ENCODE results near the gene DPF3.

- TF ChIP-seq, protein P1, sequence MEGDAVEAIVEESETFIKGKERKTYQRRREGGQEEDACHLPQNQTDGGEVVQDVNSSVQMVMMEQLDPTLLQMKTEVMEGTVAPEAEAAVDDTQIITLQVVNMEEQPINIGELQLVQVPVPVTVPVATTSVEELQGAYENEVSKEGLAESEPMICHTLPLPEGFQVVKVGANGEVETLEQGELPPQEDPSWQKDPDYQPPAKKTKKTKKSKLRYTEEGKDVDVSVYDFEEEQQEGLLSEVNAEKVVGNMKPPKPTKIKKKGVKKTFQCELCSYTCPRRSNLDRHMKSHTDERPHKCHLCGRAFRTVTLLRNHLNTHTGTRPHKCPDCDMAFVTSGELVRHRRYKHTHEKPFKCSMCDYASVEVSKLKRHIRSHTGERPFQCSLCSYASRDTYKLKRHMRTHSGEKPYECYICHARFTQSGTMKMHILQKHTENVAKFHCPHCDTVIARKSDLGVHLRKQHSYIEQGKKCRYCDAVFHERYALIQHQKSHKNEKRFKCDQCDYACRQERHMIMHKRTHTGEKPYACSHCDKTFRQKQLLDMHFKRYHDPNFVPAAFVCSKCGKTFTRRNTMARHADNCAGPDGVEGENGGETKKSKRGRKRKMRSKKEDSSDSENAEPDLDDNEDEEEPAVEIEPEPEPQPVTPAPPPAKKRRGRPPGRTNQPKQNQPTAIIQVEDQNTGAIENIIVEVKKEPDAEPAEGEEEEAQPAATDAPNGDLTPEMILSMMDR (IDR thresholded peaks at IDR 0.05), result no peak
- no peak for TF ChIP-seq POLR2A (IDR thresholded peaks at IDR 0.05)
Measured at GRCh38 chr14:72844524-72844923, 49.4 kb downstream of the DPF3 start.

All from right lobe of liver (tissue), 4 donors.